K562 (cell line): ENCODE data around the gene SLC39A11. TPM values are rescaled to one million over a fixed set of nuclear protein-coding genes. Genes with fewer than 3 reads are reported as not detected.

Source experiments
- ATAC-seq: fragments of 200-7000 bp; cut with Tn5 transposase; 3 replicates; pipeline ENCODE4 v1.9.1; 2020; ENCODE audit warnings: moderate library complexity
- BruUV-seq: library from RNA; stranded (reverse); fragments of 400-500 nt; replicated peaks from 2 replicates; lab custom pipeline; 2021; lab: Mats Ljungman, UMichigan
- CTCF ChIA-PET: fragments of 300-600 bp; formaldehyde crosslinking; extraction: SDS; loops from one replicate; lab custom pipeline; 2021; ENCODE audit warnings: low intra/inter-chr PET ratio; lab: Yijun Ruan, JAX
- POLR2A ChIA-PET: fragments of 300-600, 350-650 bp; sonication (Branson Sonifier 250); formaldehyde crosslinking; extraction: SDS; loops from one replicate; lab custom pipeline; 2021; ENCODE audit warnings: antibody characterized with exemption, inconsistent platforms; lab: Yijun Ruan, JAX
- DNase-seq, 4 experiments: peaks; one replicate each; pipeline versions ENCODE4 v3.0.0 to v3.0.0-alpha.2; 2011 to 2018; ENCODE audit warnings: low spot score in 3 of 4, mixed read lengths in 3 of 4; ENCODE audit errors: extremely low read depth in 1 of 4
- FAIRE-seq: peaks from 2 replicates; lab custom pipeline; 2011; peaks lifted over from hg19 to GRCh38; lab: Jason Lieb, UNC
- H2AFZ ChIP-seq: 2 replicates; pipeline ENCODE4 v1.6.0; 2011; ENCODE audit warnings: low read depth, low read length, control low read depth, inconsistent platforms
- H3K27ac ChIP-seq: fragments of 200-600 bp; 3 replicates; pipeline ENCODE4 v1.8.0; 2011; ENCODE audit warnings: low read depth, mild to moderate bottlenecking, control low read depth, inconsistent platforms, low read length, moderate library complexity, mixed read lengths; ENCODE audit errors: extremely low read depth
- H3K27me3 ChIP-seq, 2 experiments: fragments of 300-600 bp in 1 of 2; 2 replicates in 1 of 2; 3 replicates in 1 of 2; pipeline versions ENCODE4 v1.6.0 to v1.8.0; 2011; ENCODE audit warnings: inconsistent platforms in 2 of 2, low read length in 2 of 2, mild to moderate bottlenecking in 1 of 2, mixed read lengths in 1 of 2, moderate library complexity in 1 of 2; ENCODE audit not compliant: control insufficient read depth in 2 of 2, insufficient read depth in 2 of 2
- H3K36me3 ChIP-seq: fragments of 300-600 bp; 3 replicates; pipeline ENCODE4 v1.8.0; 2011; ENCODE audit warnings: mild to moderate bottlenecking, low read length, inconsistent platforms; ENCODE audit not compliant: control insufficient read depth, insufficient read depth
- H3K4me1 ChIP-seq, 2 experiments: fragments of 200-600 bp in 1 of 2; replicated peaks in 1 of 2; 2 replicates in 1 of 2; 3 replicates in 1 of 2; pipeline versions ENCODE4 v1.5.1 to v1.8.0; 2011; ENCODE audit warnings: inconsistent platforms in 2 of 2, low read length in 2 of 2, mild to moderate bottlenecking in 1 of 2, mixed read lengths in 1 of 2, moderate library complexity in 1 of 2; ENCODE audit not compliant: control insufficient read depth in 2 of 2, insufficient read depth in 2 of 2
- H3K4me2 ChIP-seq: 2 replicates; pipeline ENCODE4 v1.6.1; 2011; ENCODE audit warnings: low read length, control low read depth, inconsistent platforms, mixed read lengths; ENCODE audit not compliant: insufficient read depth
- H3K4me3 ChIP-seq: fragments of 200-600 bp; sonication (generic), shearing (Covaris generic); 2 replicates; pipeline ENCODE4 v1.5.1; 2016; ENCODE audit warnings: control low read depth, inconsistent platforms
- H3K79me2 ChIP-seq: fragments of 200-600 bp; 3 replicates; pipeline ENCODE4 v1.8.0; 2011; ENCODE audit warnings: low read length, inconsistent platforms; ENCODE audit not compliant: control insufficient read depth, insufficient read depth
- H3K9ac ChIP-seq, 2 experiments: 2 replicates each; pipeline versions ENCODE4 v1.6.0 to v1.6.1; 2011; ENCODE audit warnings: low read depth in 2 of 2, low read length in 2 of 2, control low read depth in 1 of 2, inconsistent platforms in 1 of 2, mild to moderate bottlenecking in 1 of 2, mixed read lengths in 1 of 2; ENCODE audit not compliant: insufficient read depth in 1 of 2
- H3K9me1 ChIP-seq: one replicate; pipeline ENCODE4 v1.6.0; 2011; ENCODE audit warnings: inconsistent platforms, mild to moderate bottlenecking, low read length, moderate library complexity; ENCODE audit not compliant: control insufficient read depth, insufficient read depth
- H3K9me3 ChIP-seq: replicated peaks from 2 replicates; pipeline ENCODE4 v1.5.1; 2011; ENCODE audit warnings: low read depth, low read length, inconsistent platforms; ENCODE audit not compliant: control insufficient read depth, insufficient read depth
- H4K20me1 ChIP-seq: replicated peaks from 2 replicates; pipeline ENCODE4 v1.6.1; 2011; ENCODE audit warnings: low read length, inconsistent platforms, mixed read lengths; ENCODE audit not compliant: control insufficient read depth, insufficient read depth
- BACH1 ChIP-seq: fragments of 200-800 bp; sonication (Bioruptor generic); IDR thresholded peaks from 2 replicates; pipeline ENCODE4 v1.6.1; 2016; ENCODE audit warnings: missing genetic modification characterization, missing compliant biosample characterization
- CLOCK ChIP-seq: fragments of 250-450 bp; sonication (Bioruptor Pico); IDR thresholded peaks from 2 replicates; pipeline ENCODE4 v1.4.0; 2020; ENCODE audit warnings: mild to moderate bottlenecking, moderate library complexity, borderline replicate concordance
- RBM17 ChIP-seq: fragments of 200-400 bp; formaldehyde crosslinking; IDR thresholded peaks from 2 replicates; pipeline ENCODE4 v1.6.1; 2017; ENCODE audit warnings: low read depth, mild to moderate bottlenecking, low read length, borderline replicate concordance
- SMARCB1 ChIP-seq: IDR thresholded peaks from 2 replicates; pipeline ENCODE4 v1.6.1; 2011; ENCODE audit warnings: improper control_type of control experiment, low read depth; ENCODE audit not compliant: insufficient read length
- ZBTB49 ChIP-seq: sonication (generic); formaldehyde crosslinking; IDR thresholded peaks from 2 replicates; pipeline ENCODE4 v1.8.0; 2022; ENCODE audit warnings: missing genetic modification reagents, mild to moderate bottlenecking, borderline replicate concordance
- ZEB2 ChIP-seq: fragments of 450-650 bp; IDR thresholded peaks from 2 replicates; pipeline ENCODE4 v1.6.1; 2016
- ZNF41 ChIP-seq: fragments of 250-450 bp; sonication (Bioruptor Pico); conservative IDR thresholded peaks from 2 replicates; pipeline ENCODE4 v1.4.0; 2020; ENCODE audit warnings: mild to moderate bottlenecking
- ZNF609 ChIP-seq: sonication (generic); formaldehyde crosslinking; IDR thresholded peaks from 2 replicates; pipeline ENCODE4 v1.8.1; 2023; ENCODE audit warnings: missing genetic modification reagents, mild to moderate bottlenecking, borderline replicate concordance
- WGBS: fragments of 100-300 bp; shearing (Covaris generic); methylation state at CpG from one replicate; pipeline ENCODE4 v1.1.6; 2016; ENCODE audit warnings: low coverage, mixed read lengths; ENCODE audit not compliant: insufficient coverage; ENCODE audit errors: missing lambda C conversion rate; 5-methylcytosine and 5-hydroxymethylcytosine counted together
- in situ Hi-C: fragments of 300-500 bp; cut with MboI; formaldehyde crosslinking; loops from 4 replicates; pipeline ENCODE4 v1.15.0; 2018; ENCODE audit warnings: inconsistent platforms, mixed read lengths
- intact Hi-C: fragments of 100-400 bp; cut with micrococcal nuclease; formaldehyde crosslinking; loops from 2 replicates; pipeline ENCODE4 v1.14.2; 2022
- polyA plus RNA-seq, 8 experiments: library from polyadenylated mRNA; depleted of rRNA in 4 of 8; stranded (reverse) in 5 of 8; unstranded in 3 of 8; fragments of >200 nt; fragmentation: Nextera tagmentation in 2 of 8; fragmentation: Illumina TruSeq in 1 of 8; extraction: Ambion mirVana in 2 of 8; extraction: Trizol in 1 of 8; gene quantifications; 2 replicates each; pipeline versions ENCODE4 v1.2.1 to v1.2.3, GENCODE V29; 2011 to 2014; ENCODE audit warnings: inconsistent platforms in 1 of 8, missing spikeins in 1 of 8
- total RNA-seq, 7 experiments: library from RNA; depleted of rRNA in 6 of 7; stranded (reverse); fragments of >200 nt in 6 of 7; fragmentation: Illumina TruSeq in 2 of 7; extraction: Trizol in 2 of 7; gene quantifications; 2 replicates each; pipeline versions ENCODE4 v1.2.1 to v1.2.3, GENCODE V29; 2011 to 2021; ENCODE audit warnings: low replicate concordance in 1 of 7

The SLC39A11 gene
- total and polyA plus RNA-seq, 9 of the 15 experiments (the other 6 are each of a cell fraction or from before 2014, with no cell fraction given) = 10.5 to 26.4 (median 13.4) TPM

GRCh38 chr17:72927146-72927545, 165.3 kb downstream of the SLC39A11 start:
- no peaks in the 10 kb centered on the region; a peak in 1 of 5 replicates for H3K27me3 ChIP-seq
- H3K27ac ChIP-seq = no peak overlapping the region
- CTCF ChIA-PET = no interaction called here
- no TSS peak for BruUV-seq
- H3K36me3 ChIP-seq = no peaks in the 10 kb centered on the region
- H3K4me1 ChIP-seq = no peaks in the 10 kb centered on the region
- FAIRE-seq (no peak), DNase-seq (no peak), ATAC-seq (no peak)
- H3K9ac ChIP-seq = no peak overlapping the region
- 72% methylated on average over 5 of the region's 6 CpGs for whole genome bisulfite sequencing
- H2AFZ ChIP-seq = no peak overlapping the region
- in situ Hi-C loops = no loop called here
- H3K9me3 ChIP-seq = no peaks in the 10 kb centered on the region
- TF ChIP-seq SMARCB1 (no peak), ZEB2 (no peak), BACH1 (no peak), ZBTB49 (CRISPR knock-in tag) (no peak), CLOCK (CRISPR knock-in tag) (no peak), ZNF41 (CRISPR knock-in tag) (no peak), RBM17 (no peak), ZNF609 (CRISPR knock-in tag) (no peak)
- H4K20me1 ChIP-seq = no peaks in the 10 kb centered on the region; the same call in 1 of the 2 replicates
- no peaks in the 10 kb centered on the region for H3K9me1 ChIP-seq
- H3K4me2 ChIP-seq = no peak overlapping the region
- H3K4me3 ChIP-seq = no peak overlapping the region
- intact Hi-C loops = no loop called here
- POLR2A ChIA-PET = no interaction called here
- no peaks in the 10 kb centered on the region for H3K79me2 ChIP-seq
